Upper lobe of left lung (tissue), 4 donors: Measurements from ENCODE around the gene TUBB2A.

ENCODE experiments used
- EP300 ChIP-seq, 4 donors: sonication (generic); formaldehyde crosslinking; IDR thresholded peaks; one replicate each; pipeline ENCODE4 v1.5.1; 2017; ENCODE audit warnings: antibody characterized with exemption in 4 of 4, control low read depth in 2 of 4
- POLR2A ChIP-seq, 4 donors: fragments of 450-650 bp; IDR thresholded peaks; one replicate each; pipeline ENCODE4 v1.5.1; 2016 to 2017; ENCODE audit warnings: antibody characterized with exemption in 4 of 4, mild to moderate bottlenecking in 2 of 4
- POLR2AphosphoS5 ChIP-seq, 2 donors: sonication (generic); formaldehyde crosslinking; IDR thresholded peaks; one replicate each; pipeline ENCODE4 v1.5.1; 2017; ENCODE audit warnings: antibody characterized with exemption in 2 of 2
- TF ChIP-seq, protein P1 (sequence below), 6 experiments: fragments of 450-650 bp in 4 of 6; fragments of 200-600 bp in 2 of 6; sonication (generic) in 2 of 6; IDR thresholded peaks; one replicate each; pipeline ENCODE4 v1.5.1; 2016 to 2019; ENCODE audit warnings: antibody characterized with exemption in 6 of 6

GRCh38 chr6:3202999-3203696, 45.8 kb upstream of the TUBB2A start:
- TF ChIP-seq POLR2A (IDR thresholded peaks at IDR 0.05) (no peak), POLR2AphosphoS5 (IDR thresholded peaks at IDR 0.05) (no peak), EP300 (IDR thresholded peaks at IDR 0.05) (no peak)
- TF ChIP-seq, protein P1, sequence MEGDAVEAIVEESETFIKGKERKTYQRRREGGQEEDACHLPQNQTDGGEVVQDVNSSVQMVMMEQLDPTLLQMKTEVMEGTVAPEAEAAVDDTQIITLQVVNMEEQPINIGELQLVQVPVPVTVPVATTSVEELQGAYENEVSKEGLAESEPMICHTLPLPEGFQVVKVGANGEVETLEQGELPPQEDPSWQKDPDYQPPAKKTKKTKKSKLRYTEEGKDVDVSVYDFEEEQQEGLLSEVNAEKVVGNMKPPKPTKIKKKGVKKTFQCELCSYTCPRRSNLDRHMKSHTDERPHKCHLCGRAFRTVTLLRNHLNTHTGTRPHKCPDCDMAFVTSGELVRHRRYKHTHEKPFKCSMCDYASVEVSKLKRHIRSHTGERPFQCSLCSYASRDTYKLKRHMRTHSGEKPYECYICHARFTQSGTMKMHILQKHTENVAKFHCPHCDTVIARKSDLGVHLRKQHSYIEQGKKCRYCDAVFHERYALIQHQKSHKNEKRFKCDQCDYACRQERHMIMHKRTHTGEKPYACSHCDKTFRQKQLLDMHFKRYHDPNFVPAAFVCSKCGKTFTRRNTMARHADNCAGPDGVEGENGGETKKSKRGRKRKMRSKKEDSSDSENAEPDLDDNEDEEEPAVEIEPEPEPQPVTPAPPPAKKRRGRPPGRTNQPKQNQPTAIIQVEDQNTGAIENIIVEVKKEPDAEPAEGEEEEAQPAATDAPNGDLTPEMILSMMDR (IDR thresholded peaks at IDR 0.05) = no peak
